NCI-H510A treated with DMSO at 0.1 percent for 48 hours (cell line): Measurements from ENCODE around the gene GALNT2.
A peak's percentile ranks its signal among the peaks of the same experiment; 100 is the strongest.

Experiments
- DNase-seq: peaks from one replicate; lab custom pipeline; 2025; lab: John Stamatoyannopoulos, UW

GALNT2 gene

GRCh38 chr1:230050973-230051735 lies 15.9 kb upstream of the GALNT2 start:
- no peak for DNase-seq

DNA sequence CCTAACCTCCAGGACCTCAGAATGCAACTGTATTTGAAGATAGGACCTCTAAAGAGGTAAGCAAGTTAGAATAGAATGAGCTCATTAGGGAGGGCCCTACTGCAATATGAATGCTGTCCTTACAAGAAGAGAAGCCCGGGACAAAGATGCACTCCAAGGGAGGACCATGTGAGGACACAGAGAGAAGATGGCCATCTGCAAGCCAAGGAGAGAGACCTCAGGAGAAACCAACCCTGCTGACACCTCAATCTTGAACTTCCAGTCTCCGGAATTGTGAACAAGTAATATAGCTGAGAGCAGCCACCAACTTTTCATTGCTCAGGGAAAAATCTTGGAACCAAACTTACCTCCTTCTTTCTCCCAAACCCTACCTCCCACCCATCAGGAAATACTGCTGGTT lies 15.0 kb upstream of the GALNT2 start:
- no peak for DNase-seq

DNA sequence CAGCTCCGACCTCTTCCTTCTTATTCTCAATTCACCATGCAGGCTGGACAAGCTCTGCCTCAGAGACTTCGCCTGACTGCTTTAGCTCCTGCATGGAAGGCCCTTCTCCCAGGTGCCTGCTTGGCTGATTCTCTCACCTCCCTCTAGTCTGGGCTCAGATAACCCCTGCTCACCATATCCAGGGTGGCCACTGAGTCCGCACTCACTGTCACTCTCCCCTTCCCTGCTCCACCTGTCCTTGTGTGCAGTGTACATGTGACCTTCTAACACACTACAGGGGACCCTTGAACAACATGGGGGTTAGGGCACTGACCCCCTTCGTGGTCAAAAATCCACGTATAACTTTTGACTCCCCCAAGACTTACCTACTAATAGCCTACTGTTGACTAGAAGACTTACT lies 14.4 kb upstream of the GALNT2 start:
- no peak for DNase-seq

GRCh38 chr1:230054092-230054749 lies 12.8 kb upstream of the GALNT2 start:
- DNase-seq = no peak

DNA sequence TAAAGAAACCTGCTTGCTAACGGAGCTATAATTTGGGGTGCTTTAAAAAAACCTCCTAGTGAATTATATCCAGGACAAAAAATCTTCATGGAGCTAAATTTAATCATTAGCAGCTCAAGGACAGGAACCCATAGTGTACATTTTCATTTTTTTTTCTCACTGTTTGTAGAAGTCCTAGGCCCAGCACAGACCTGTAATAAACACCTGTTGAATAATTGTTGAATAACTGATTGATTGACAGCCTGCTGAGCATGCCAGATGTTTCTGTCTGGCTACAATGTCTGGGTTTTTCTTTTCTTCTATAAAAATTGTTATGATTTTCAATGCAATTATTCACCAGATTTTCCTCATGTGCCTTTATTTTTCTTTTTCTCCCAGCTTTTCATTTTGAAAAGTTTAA lies 10.9 kb upstream of the GALNT2 start:
- no peak for DNase-seq

DNA sequence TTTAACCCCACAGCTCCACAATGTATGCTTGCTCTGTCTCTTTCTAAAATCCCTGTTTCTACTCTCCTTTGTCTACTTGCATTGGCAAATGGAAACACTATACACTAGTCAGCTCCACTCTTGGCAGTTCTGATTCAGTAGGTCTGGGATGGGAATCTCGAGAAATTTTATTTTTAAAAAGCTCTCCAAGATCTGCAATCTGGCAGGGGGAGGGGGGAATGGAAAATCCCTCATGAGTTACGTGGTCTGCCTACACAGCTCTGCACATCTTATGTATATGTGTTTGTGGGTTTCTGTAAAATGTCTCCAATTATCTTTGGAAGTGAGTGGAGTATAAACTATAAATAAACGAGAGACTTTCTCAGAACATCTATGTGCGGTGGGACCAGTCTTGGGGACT lies 9.9 kb upstream of the GALNT2 start:
- no peak for DNase-seq

DNA sequence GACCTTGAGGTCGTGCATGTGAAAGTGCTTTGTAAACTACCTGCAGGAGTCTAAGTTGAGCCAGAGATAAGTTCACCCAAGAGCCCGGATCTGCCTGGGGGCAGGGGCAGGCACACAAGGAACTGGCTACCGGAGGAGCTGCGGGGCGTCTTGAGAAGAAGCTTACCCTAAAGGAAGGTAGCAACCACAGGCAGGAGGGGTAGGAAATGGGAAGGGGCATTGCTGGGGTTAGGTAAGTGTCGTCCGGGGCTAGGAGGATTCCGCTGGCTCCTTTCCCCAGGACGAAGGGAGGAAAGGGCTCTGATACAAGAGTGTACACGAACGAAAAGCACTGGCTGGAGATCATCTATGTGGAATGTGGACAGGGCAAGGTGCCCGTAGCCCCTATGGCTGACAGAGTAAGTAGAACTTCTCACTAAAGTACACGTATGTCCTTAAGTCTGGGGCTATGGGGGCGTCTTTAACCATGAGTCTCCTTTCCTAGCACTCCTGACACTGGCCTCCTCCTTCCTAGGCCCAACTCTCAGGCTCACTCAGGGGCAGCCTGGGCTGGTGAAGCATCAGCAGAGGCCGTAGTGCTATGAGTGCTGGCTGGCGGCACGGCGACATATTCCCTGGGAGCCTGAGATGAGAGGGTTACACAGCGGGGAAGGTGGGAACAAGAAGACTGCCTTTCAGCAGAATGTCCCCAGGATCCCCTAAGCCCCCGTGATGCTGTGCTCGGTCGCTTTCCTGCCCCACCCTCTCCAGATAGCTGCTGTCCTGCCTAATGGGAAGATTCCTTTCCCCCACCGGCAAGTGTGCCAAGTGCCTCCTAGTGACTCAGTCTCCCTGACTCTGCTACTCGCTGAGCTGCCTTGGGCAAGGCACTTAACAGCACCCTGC lies 9.1 kb upstream of the GALNT2 start:
- no peak for DNase-seq

DNA sequence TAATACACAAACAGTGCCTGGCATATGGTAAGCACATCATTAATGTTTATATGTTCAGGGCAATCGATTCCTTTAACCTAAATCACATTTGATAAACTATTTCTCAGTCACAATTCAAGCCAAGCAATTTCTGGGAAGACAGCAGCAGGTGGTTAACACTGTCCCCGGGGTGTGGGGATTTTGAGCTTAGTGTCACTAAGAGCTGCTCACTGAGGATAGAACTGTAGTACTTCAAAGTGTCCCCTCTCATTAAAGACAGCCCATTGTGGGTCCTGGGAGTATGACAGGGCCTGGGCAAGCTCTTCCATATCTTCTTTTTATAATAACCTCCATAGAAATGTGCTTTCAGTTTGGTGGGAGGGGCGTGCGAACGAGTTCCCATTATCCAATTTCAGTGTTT lies 8.4 kb upstream of the GALNT2 start:
- no peak for DNase-seq

- no peak for DNase-seq
These were observed 5.2 kb upstream of the GALNT2 start for GRCh38 chr1:230061801-230062200.

- DNase-seq = no peak
These were observed 4.5 kb upstream of the GALNT2 start for GRCh38 chr1:230062521-230062920.

- DNase-seq = no peak
These were observed 2.8 kb upstream of the GALNT2 start for GRCh38 chr1:230064283-230064682.

- DNase-seq = no peak
These were observed 1.9 kb upstream of the GALNT2 start for GRCh38 chr1:230065161-230065560.

DNA sequence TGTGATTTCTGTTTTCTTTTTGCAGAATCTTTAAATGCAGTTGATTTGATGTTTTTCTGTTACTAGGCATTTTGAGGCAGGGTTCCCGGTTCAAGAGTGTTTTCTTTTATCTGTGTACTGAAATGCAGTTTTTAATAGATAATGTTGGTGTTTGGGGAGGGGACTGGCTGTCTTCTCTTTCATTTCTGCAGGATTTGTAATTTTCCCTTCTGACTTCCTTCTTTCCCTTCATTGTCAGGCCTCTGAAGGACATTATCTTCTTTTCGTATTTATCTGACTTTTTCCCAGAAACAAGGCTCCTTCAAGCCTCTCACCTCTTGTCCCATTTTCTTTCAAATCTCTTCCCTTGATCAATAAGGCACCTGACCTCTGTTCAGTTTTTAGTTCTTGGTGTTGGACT lies 1.5 kb upstream of the GALNT2 start:
- DNase-seq = no peak

DNA sequence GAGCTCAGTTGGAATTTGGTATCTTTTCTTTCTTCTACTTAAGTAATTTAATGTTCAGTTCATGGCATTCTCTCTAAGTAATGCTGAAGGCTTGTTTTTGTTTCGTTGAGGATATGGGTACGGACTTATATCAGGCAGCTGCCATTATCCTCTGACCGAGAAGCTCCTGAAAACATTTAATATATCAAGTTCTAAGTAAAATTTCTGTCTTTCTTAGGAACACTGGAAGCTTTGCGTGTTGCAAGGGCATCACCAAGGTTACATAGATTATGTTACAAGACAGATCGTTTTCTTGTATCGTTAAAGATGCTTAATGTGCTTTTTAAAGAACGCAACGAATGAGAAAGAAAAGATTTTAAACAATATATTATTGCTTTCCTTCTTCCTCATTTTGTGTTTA lies 1.0 kb upstream of the GALNT2 start:
- DNase-seq = no peak

DNA sequence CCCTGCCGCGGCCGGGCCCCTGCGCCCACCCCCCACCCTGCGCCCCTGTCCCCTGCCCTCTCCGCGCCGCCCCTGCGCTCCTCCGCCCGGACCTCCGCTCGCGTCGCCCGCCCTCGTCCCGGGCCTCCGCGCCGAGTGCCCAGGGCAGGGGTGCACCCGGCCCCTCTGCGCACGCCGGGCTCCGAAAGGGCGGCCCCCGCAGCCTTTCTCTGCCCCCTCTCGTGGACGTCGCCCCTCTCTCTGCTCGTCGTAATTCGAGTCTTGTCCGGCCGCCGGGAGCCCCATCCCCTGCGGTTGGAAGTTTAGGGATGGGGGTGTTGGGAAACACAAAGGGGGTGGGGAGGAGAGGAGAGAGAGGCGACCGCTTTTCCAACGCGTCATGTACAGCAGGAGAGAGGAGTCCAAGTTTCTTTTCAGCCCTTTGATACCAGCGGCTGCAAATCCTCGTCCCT lies 407 bp downstream of the GALNT2 start:
- no peak for DNase-seq

GRCh38 chr1:230067871-230068620 lies 1.0 kb downstream of the GALNT2 start:
- DNase-seq = no peak

DNA sequence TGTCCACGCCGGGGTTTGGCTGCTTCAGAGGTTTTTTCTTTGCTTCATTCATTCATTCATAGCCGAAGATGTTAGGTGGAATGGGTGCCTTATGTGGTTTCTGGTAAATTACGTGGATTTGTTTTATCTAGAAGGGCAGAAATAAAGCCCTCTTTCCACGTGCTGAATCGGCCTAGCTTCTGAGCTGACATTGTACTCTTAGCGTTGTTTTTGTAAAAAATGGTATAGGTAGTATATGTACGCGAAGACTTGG lies 1.5 kb downstream of the GALNT2 start:
- DNase-seq = no peak

- DNase-seq = peak; percentile 29
These were observed 2.1 kb downstream of the GALNT2 start for GRCh38 chr1:230068952-230069684.

- DNase-seq = no peak
These were observed 2.8 kb downstream of the GALNT2 start for GRCh38 chr1:230069796-230070195.

GRCh38 chr1:230070321-230071208 lies 3.5 kb downstream of the GALNT2 start:
- no peak for DNase-seq

DNA sequence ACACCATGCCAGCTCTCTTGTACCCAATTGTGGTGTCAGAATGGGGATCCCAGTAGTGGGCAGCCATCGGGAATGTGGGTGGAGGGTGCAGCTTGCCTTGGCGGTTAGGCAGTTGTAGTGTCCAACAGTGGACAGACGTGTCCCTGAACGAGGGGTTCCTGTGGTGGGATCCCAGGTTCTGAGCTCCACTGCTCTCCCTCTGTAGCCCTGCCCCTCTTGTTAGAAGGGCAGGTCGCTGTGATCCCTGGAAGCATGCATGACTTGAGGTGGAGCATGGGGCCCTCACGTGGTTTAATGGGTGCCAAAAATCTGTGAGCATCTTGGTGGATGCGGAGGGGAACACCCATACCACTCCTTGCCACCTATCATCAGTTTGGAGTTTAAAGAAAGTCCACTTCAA lies 4.3 kb downstream of the GALNT2 start:
- DNase-seq = no peak
